HEK293 (cell line): ENCODE results near the gene MRPL43.

Experiments used
- CTCF ChIA-PET: fragments of 350-600 bp; formaldehyde crosslinking; extraction: SDS; loops from one replicate; lab custom pipeline; 2021; ENCODE audit warnings: antibody characterized with exemption; lab: Yijun Ruan, JAX
- POLR2A ChIA-PET: fragments of 300-600 bp; formaldehyde crosslinking; extraction: SDS; loops from one replicate; lab custom pipeline; 2020; ENCODE audit warnings: antibody characterized with exemption, inconsistent platforms; lab: Yijun Ruan, JAX
- H3K27ac ChIP-seq: fragments of 200-500 bp; sonication (Bioruptor generic); 2 replicates; pipeline ENCODE4 v1.5.1; 2014; ENCODE audit warnings: low read depth, low read length, control low read depth, inconsistent platforms; ENCODE audit errors: extremely low read depth
- H3K36me3 ChIP-seq, 2 experiments: fragments of 200-500 bp in 1 of 2; sonication (Bioruptor generic) in 1 of 2; 1 replicate in 1 of 2; 2 replicates in 1 of 2; pipeline ENCODE4 v1.5.1; 2014 to 2017; ENCODE audit warnings: inconsistent platforms in 2 of 2, low read length in 2 of 2; ENCODE audit not compliant: control insufficient read depth in 2 of 2, insufficient read depth in 1 of 2
- H3K4me1 ChIP-seq: fragments of 200-500 bp; sonication (Bioruptor generic); 2 replicates; pipeline ENCODE4 v1.5.1; 2014; ENCODE audit warnings: mild to moderate bottlenecking, low read length, inconsistent platforms; ENCODE audit not compliant: control insufficient read depth, insufficient read depth
- H3K4me3 ChIP-seq: 2 replicates; pipeline ENCODE4 v1.5.1; 2011; ENCODE audit warnings: low read depth, mild to moderate bottlenecking, control low read depth, low read length, moderate library complexity
- H3K9me3 ChIP-seq: fragments of 200-500 bp; sonication (Bioruptor generic); 2 replicates; pipeline ENCODE4 v1.5.1; 2014; ENCODE audit warnings: low read depth, low read length, inconsistent platforms; ENCODE audit not compliant: control insufficient read depth, insufficient read depth
- CTCF ChIP-seq: fragments of 450-650 bp; formaldehyde crosslinking; IDR thresholded peaks from 2 replicates; pipeline ENCODE4 v1.5.1; 2016; ENCODE audit warnings: missing biosample characterization, missing genetic modification characterization
- ELK4 ChIP-seq: IDR thresholded peaks from 2 replicates; pipeline ENCODE4 v1.6.1; 2011; ENCODE audit warnings: mild to moderate bottlenecking, low read depth, low read length, borderline replicate concordance
- SP3 ChIP-seq: fragments of 450-650 bp; formaldehyde crosslinking; IDR thresholded peaks from 2 replicates; pipeline ENCODE4 v1.5.1; 2016; ENCODE audit warnings: missing biosample characterization, missing genetic modification characterization
- SP7 ChIP-seq: fragments of 450-650 bp; formaldehyde crosslinking; IDR thresholded peaks from 2 replicates; pipeline ENCODE4 v1.5.1; 2016; ENCODE audit warnings: missing biosample characterization, missing genetic modification characterization
- ZBTB26 ChIP-seq: fragments of 450-650 bp; formaldehyde crosslinking; optimal IDR thresholded peaks from 2 replicates; pipeline ENCODE3; 2016; ENCODE audit warnings: missing biosample characterization, mild to moderate bottlenecking, missing genetic modification characterization
- ZNF16 ChIP-seq: fragments of 450-650 bp; formaldehyde crosslinking; IDR thresholded peaks from 2 replicates; pipeline ENCODE4 v1.5.1; 2016; ENCODE audit warnings: low read depth, missing biosample characterization, missing genetic modification characterization
- ZNF211 ChIP-seq: fragments of 450-650 bp; formaldehyde crosslinking; IDR thresholded peaks from 2 replicates; pipeline ENCODE4 v1.5.1; 2016; ENCODE audit warnings: low read depth, missing biosample characterization, missing genetic modification characterization
- ZNF274 ChIP-seq, 2 experiments: fragments of 200-500 bp in 1 of 2; fragments of 450-650 bp in 1 of 2; sonication (Bioruptor generic) in 1 of 2; formaldehyde crosslinking in 1 of 2; IDR thresholded peaks; 2 replicates each; pipeline versions ENCODE4 v1.5.1 to v1.6.1; 2014 to 2016; ENCODE audit warnings: borderline replicate concordance in 1 of 2, inconsistent platforms in 1 of 2, low read length in 1 of 2, missing biosample characterization in 1 of 2, missing genetic modification characterization in 1 of 2
- ZNF341 ChIP-seq: fragments of 450-650 bp; formaldehyde crosslinking; IDR thresholded peaks from 2 replicates; pipeline ENCODE4; 2016; ENCODE audit warnings: low read depth, missing biosample characterization, missing genetic modification characterization
- ZNF510 ChIP-seq: fragments of 450-650 bp; formaldehyde crosslinking; IDR thresholded peaks from 2 replicates; pipeline ENCODE4 v1.5.1; 2018; ENCODE audit warnings: mild to moderate bottlenecking, missing genetic modification characterization, missing biosample characterization; ENCODE audit not compliant: insufficient replicate concordance
- ZNF514 ChIP-seq: fragments of 450-650 bp; formaldehyde crosslinking; IDR thresholded peaks from 2 replicates; pipeline ENCODE4 v1.5.1; 2016; ENCODE audit warnings: missing biosample characterization, missing genetic modification characterization
- ZNF521 ChIP-seq: fragments of 450-650 bp; formaldehyde crosslinking; IDR thresholded peaks from 2 replicates; pipeline ENCODE4 v1.5.1; 2017; ENCODE audit warnings: missing biosample characterization, mild to moderate bottlenecking, missing genetic modification characterization
- ZNF571 ChIP-seq: fragments of 450-650 bp; formaldehyde crosslinking; IDR thresholded peaks from 2 replicates; pipeline ENCODE4 v1.5.0; 2017; ENCODE audit warnings: missing biosample characterization, missing genetic modification characterization
- ZNF600 ChIP-seq: fragments of 450-650 bp; formaldehyde crosslinking; IDR thresholded peaks from 2 replicates; pipeline ENCODE4 v1.5.1; 2016; ENCODE audit warnings: missing biosample characterization, missing genetic modification characterization
- ZNF677 ChIP-seq: fragments of 450-650 bp; IDR thresholded peaks from 2 replicates; pipeline ENCODE4 v1.5.0; 2018; ENCODE audit warnings: missing biosample characterization, mild to moderate bottlenecking, missing genetic modification characterization, moderate library complexity
- ZSCAN30 ChIP-seq: fragments of 450-650 bp; IDR thresholded peaks from 2 replicates; pipeline ENCODE4 v1.5.1; 2018; ENCODE audit warnings: missing biosample characterization, mild to moderate bottlenecking, missing genetic modification characterization, moderate library complexity
- ZXDB ChIP-seq: fragments of 450-650 bp; formaldehyde crosslinking; IDR thresholded peaks from 2 replicates; pipeline ENCODE4 v1.5.1; 2016; ENCODE audit warnings: missing biosample characterization, missing genetic modification characterization
- TF ChIP-seq, protein P1 (sequence below): fragments of 450-650 bp; formaldehyde crosslinking; IDR thresholded peaks from 2 replicates; pipeline ENCODE4 v1.5.1; 2016; ENCODE audit warnings: missing biosample characterization, missing genetic modification characterization
- TF ChIP-seq, protein P2 (sequence below): fragments of 450-650 bp; formaldehyde crosslinking; IDR thresholded peaks from 2 replicates; pipeline ENCODE4 v1.5.1; 2017; ENCODE audit warnings: missing biosample characterization, missing genetic modification characterization
- TF ChIP-seq, protein P3 (sequence below): fragments of 450-650 bp; formaldehyde crosslinking; IDR thresholded peaks from 2 replicates; pipeline ENCODE4 v1.5.1; 2016; ENCODE audit warnings: missing biosample characterization, missing genetic modification characterization
- TF ChIP-seq, protein P4 (sequence below): fragments of 450-650 bp; formaldehyde crosslinking; IDR thresholded peaks from 2 replicates; pipeline ENCODE4 v1.5.1; 2016; ENCODE audit warnings: missing biosample characterization, missing genetic modification characterization

Gene MRPL43

DNA sequence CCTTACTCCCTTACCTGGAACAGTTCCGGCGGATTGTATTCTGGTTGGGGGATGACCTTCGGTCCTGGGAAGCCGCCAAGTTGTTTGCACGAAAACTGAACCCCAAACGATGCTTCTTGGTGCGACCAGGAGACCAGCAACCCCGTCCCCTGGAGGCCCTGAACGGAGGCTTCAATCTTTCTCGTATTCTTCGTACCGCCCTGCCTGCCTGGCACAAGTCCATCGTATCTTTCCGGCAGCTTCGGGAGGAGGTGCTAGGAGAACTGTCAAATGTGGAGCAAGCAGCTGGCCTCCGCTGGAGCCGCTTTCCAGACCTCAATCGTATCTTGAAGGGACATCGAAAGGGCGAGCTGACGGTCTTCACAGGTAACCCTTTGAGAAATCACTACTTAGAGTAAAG lies 1.8 kb upstream of the MRPL43 start (continued):
- TF ChIP-seq ZBTB26 (tag by site-specific recombination): no peak

GRCh38 chr10:100988166-100988565 lies 869 bp upstream of the MRPL43 start:
- H3K36me3 ChIP-seq: peaks cover 20 to 67% of the 10 kb centered on the region in 2 experiments
- POLR2A ChIA-PET: interaction anchor here (1.5 kb wide), 1 partner anchor 9 kb away, joined by 6 read pairs; no protein-coding TSS in a partner anchor
- H3K27ac ChIP-seq: no peak overlapping the region; the same call in 1 of the 2 replicates
- CTCF ChIA-PET: interaction anchor here (6.4 to 16.6 kb wide), 2 partner anchors 10 to 29 kb away, joined by 49 to 274 read pairs; partner anchors contain the start of gene LZTS2
- TF ChIP-seq ZNF571 (no peak), ZNF211 (tag by site-specific recombination) (no peak), ZNF677 (tag by site-specific recombination) (no peak), ZXDB (tag by site-specific recombination) (no peak), SP7 (tag by site-specific recombination) (no peak), CTCF (tag by site-specific recombination) (no peak), SP3 (tag by site-specific recombination) (no peak), ZNF521 (no peak), ELK4 (no peak), ZNF600 (tag by site-specific recombination) (no peak), ZNF274 (IDR thresholded peaks at IDR 0.05; ENCODE audit: low read length) (no peak), ZNF274 (tag by site-specific recombination; IDR thresholded peaks at IDR 0.05; ENCODE audit: borderline replicate concordance) (no peak), ZNF341 (no peak), ZSCAN30 (no peak), ZNF514 (tag by site-specific recombination) (no peak), ZNF16 (tag by site-specific recombination) (no peak), ZNF510 (tag by site-specific recombination) (no peak)
- TF ChIP-seq, protein P1, sequence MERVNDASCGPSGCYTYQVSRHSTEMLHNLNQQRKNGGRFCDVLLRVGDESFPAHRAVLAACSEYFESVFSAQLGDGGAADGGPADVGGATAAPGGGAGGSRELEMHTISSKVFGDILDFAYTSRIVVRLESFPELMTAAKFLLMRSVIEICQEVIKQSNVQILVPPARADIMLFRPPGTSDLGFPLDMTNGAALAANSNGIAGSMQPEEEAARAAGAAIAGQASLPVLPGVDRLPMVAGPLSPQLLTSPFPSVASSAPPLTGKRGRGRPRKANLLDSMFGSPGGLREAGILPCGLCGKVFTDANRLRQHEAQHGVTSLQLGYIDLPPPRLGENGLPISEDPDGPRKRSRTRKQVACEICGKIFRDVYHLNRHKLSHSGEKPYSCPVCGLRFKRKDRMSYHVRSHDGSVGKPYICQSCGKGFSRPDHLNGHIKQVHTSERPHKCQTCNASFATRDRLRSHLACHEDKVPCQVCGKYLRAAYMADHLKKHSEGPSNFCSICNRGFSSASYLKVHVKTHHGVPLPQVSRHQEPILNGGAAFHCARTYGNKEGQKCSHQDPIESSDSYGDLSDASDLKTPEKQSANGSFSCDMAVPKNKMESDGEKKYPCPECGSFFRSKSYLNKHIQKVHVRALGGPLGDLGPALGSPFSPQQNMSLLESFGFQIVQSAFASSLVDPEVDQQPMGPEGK (tag by site-specific recombination): no peak
- TF ChIP-seq, protein P2, sequence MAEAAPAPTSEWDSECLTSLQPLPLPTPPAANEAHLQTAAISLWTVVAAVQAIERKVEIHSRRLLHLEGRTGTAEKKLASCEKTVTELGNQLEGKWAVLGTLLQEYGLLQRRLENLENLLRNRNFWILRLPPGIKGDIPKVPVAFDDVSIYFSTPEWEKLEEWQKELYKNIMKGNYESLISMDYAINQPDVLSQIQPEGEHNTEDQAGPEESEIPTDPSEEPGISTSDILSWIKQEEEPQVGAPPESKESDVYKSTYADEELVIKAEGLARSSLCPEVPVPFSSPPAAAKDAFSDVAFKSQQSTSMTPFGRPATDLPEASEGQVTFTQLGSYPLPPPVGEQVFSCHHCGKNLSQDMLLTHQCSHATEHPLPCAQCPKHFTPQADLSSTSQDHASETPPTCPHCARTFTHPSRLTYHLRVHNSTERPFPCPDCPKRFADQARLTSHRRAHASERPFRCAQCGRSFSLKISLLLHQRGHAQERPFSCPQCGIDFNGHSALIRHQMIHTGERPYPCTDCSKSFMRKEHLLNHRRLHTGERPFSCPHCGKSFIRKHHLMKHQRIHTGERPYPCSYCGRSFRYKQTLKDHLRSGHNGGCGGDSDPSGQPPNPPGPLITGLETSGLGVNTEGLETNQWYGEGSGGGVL (tag by site-specific recombination): no peak
- TF ChIP-seq, protein P3, sequence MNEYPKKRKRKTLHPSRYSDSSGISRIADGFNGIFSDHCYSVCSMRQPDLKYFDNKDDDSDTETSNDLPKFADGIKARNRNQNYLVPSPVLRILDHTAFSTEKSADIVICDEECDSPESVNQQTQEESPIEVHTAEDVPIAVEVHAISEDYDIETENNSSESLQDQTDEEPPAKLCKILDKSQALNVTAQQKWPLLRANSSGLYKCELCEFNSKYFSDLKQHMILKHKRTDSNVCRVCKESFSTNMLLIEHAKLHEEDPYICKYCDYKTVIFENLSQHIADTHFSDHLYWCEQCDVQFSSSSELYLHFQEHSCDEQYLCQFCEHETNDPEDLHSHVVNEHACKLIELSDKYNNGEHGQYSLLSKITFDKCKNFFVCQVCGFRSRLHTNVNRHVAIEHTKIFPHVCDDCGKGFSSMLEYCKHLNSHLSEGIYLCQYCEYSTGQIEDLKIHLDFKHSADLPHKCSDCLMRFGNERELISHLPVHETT (tag by site-specific recombination): no peak
- TF ChIP-seq, protein P4, sequence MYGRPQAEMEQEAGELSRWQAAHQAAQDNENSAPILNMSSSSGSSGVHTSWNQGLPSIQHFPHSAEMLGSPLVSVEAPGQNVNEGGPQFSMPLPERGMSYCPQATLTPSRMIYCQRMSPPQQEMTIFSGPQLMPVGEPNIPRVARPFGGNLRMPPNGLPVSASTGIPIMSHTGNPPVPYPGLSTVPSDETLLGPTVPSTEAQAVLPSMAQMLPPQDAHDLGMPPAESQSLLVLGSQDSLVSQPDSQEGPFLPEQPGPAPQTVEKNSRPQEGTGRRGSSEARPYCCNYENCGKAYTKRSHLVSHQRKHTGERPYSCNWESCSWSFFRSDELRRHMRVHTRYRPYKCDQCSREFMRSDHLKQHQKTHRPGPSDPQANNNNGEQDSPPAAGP (tag by site-specific recombination): no peak
- H3K4me1 ChIP-seq: peaks cover 6% of the 10 kb centered on the region
- no peaks in the 10 kb centered on the region for H3K9me3 ChIP-seq
- H3K4me3 ChIP-seq: peak overlapping the region; percentile 95
